SU-DHL-6 (cell line): ENCODE measurements around the gene GJB3.

ENCODE experiments used
- CTCF ChIP-seq: fragments of 200-600 bp; sonication (generic); IDR thresholded peaks from one replicate; pipeline ENCODE4 v1.5.1; 2017; ENCODE audit warnings: antibody characterized with exemption, mild to moderate bottlenecking, low read length, moderate library complexity; ENCODE audit not compliant: insufficient read depth, poor library complexity, severe bottlenecking
- EZH2phosphoT487 ChIP-seq: fragments of 200-600 bp; sonication (generic), shearing (Covaris generic); conservative IDR thresholded peaks from 2 replicates; pipeline ENCODE4 v1.6.1; 2018; ENCODE audit warnings: mild to moderate bottlenecking, antibody characterized with exemption, low read length, moderate library complexity, mixed read lengths

GRCh38 chr1:34759503-34760357 is 21.3 kb upstream of the GJB3 start, which contains the start of gene GJB4:
- TF ChIP-seq CTCF (no peak), EZH2phosphoT487 (no peak)
